A673 (cell line): ENCODE measurements around the gene FAM217A. TPM values are rescaled to one million over a fixed set of nuclear protein-coding genes. Genes with fewer than 3 reads are reported as not detected.

Source experiments
- BruUV-seq: library from RNA; stranded (reverse); fragments of 400-500 nt; replicated peaks from 2 replicates; lab custom pipeline; 2021; lab: Mats Ljungman, UMichigan
- CTCF ChIA-PET: fragments of 300-600 bp; sonication (Branson Sonifier 250); formaldehyde crosslinking; loops from one replicate; lab custom pipeline; 2022; ENCODE audit warnings: antibody characterized with exemption; lab: Charles Lee
- POLR2A ChIA-PET: fragments of 300-600 bp; sonication (Branson Sonifier 250); formaldehyde crosslinking; loops from one replicate; lab custom pipeline; 2022; ENCODE audit warnings: antibody characterized with exemption; ENCODE audit not compliant: low non-redundant PET; lab: Charles Lee
- DNase-seq: peaks from one replicate; pipeline ENCODE4 v3.0.0-alpha.2; 2015; ENCODE audit warnings: low spot score
- H3K27ac ChIP-seq: fragments of 200-600 bp; sonication (generic); 2 replicates; pipeline ENCODE4 v1.5.1; 2016; ENCODE audit warnings: mixed run types, low read depth, mild to moderate bottlenecking, mixed read lengths, antibody characterized with exemption, low read length; ENCODE audit not compliant: poor library complexity, severe bottlenecking
- H3K27me3 ChIP-seq: fragments of 200-600 bp; sonication (generic); replicated peaks from 2 replicates; pipeline ENCODE4 v1.6.1; 2017; ENCODE audit warnings: mixed run types, low read depth, mild to moderate bottlenecking, mixed read lengths, antibody characterized with exemption, low read length; ENCODE audit not compliant: insufficient read depth, poor library complexity
- H3K36me3 ChIP-seq: fragments of 200-600 bp; sonication (generic); 2 replicates; pipeline ENCODE4 v1.6.1; 2016; ENCODE audit warnings: mixed run types, mild to moderate bottlenecking, mixed read lengths, antibody characterized with exemption, low read length; ENCODE audit not compliant: insufficient read depth, poor library complexity, severe bottlenecking
- H3K4me1 ChIP-seq: fragments of 200-600 bp; sonication (generic); 2 replicates; pipeline ENCODE4 v1.6.1; 2017; ENCODE audit warnings: mixed run types, mild to moderate bottlenecking, mixed read lengths, antibody characterized with exemption, low read length; ENCODE audit not compliant: insufficient read depth, poor library complexity, severe bottlenecking
- H3K4me3 ChIP-seq: fragments of 200-600 bp; sonication (generic); 2 replicates; pipeline ENCODE4 v1.5.1; 2016; ENCODE audit warnings: low read depth, mixed run types, mild to moderate bottlenecking, mixed read lengths, low read length; ENCODE audit not compliant: poor library complexity, severe bottlenecking
- H3K9me3 ChIP-seq: fragments of 200-600 bp; sonication (generic); 2 replicates; pipeline ENCODE4 v1.6.1; 2016; ENCODE audit warnings: mixed run types, low read depth, mild to moderate bottlenecking, mixed read lengths, antibody characterized with exemption, low read length; ENCODE audit not compliant: poor library complexity, severe bottlenecking
- EZH2 ChIP-seq: fragments of 200-600 bp; sonication (generic); IDR thresholded peaks from 2 replicates; pipeline ENCODE4 v1.6.1; 2017; ENCODE audit warnings: borderline replicate concordance, low read depth, mild to moderate bottlenecking, mixed read lengths, antibody characterized with exemption, low read length; ENCODE audit not compliant: poor library complexity, severe bottlenecking
- intact Hi-C: fragments of 100-400 bp; cut with micrococcal nuclease; formaldehyde crosslinking; loops from one replicate; pipeline ENCODE4 v1.10.0; 2022; ENCODE audit not compliant: unreplicated experiment
- total RNA-seq: library from RNA; stranded (reverse); gene quantifications from 2 replicates; pipeline ENCODE4 v1.2.3, GENCODE V29; 2021
- TF ChIP-seq, protein P1 (sequence below): fragments of 300-800, 200-600 bp; sonication (generic); conservative IDR thresholded peaks from 2 replicates; pipeline ENCODE4 v1.5.1; 2017; ENCODE audit warnings: low read depth, mild to moderate bottlenecking, antibody characterized with exemption, low read length, moderate library complexity, mixed read lengths

Gene FAM217A
- total RNA-seq, 1 experiment from 2014 or later, result not detected

DNA sequence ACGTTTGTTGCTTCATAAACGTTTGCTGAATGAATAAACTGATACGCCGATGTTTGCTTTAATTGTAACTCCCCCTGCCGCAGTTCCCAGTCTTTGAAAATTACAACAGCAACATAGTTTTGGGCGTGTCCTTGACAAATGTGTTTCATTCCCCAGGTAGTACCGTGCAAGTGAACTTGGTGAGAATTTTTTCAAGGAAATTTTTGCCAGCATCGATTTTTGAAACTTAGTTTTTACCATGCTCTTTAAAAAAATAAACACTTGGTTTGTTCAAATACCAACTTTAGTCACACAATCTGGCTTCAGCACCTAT is 60.1 kb downstream of the FAM217A start:
- POLR2A ChIA-PET, result no interaction called here
- peaks cover 1% of the 10 kb centered on the region for H3K9me3 ChIP-seq
- no peaks in the 10 kb centered on the region for H3K27me3 ChIP-seq
- peak overlapping the region; percentile 73 for H3K4me3 ChIP-seq
- peak overlapping the region; percentile 96 for H3K27ac ChIP-seq
- no peak for TF ChIP-seq EZH2
- TF ChIP-seq, protein P1, sequence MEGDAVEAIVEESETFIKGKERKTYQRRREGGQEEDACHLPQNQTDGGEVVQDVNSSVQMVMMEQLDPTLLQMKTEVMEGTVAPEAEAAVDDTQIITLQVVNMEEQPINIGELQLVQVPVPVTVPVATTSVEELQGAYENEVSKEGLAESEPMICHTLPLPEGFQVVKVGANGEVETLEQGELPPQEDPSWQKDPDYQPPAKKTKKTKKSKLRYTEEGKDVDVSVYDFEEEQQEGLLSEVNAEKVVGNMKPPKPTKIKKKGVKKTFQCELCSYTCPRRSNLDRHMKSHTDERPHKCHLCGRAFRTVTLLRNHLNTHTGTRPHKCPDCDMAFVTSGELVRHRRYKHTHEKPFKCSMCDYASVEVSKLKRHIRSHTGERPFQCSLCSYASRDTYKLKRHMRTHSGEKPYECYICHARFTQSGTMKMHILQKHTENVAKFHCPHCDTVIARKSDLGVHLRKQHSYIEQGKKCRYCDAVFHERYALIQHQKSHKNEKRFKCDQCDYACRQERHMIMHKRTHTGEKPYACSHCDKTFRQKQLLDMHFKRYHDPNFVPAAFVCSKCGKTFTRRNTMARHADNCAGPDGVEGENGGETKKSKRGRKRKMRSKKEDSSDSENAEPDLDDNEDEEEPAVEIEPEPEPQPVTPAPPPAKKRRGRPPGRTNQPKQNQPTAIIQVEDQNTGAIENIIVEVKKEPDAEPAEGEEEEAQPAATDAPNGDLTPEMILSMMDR, result no peak
- no TSS peak for BruUV-seq
- intact Hi-C loops, result no loop called here
- CTCF ChIA-PET, result no interaction called here
- peaks cover 10% of the 10 kb centered on the region for H3K36me3 ChIP-seq
- H3K4me1 ChIP-seq, result peaks cover 26% of the 10 kb centered on the region
- no peak for DNase-seq

Other genes starting within 250 kb of the FAM217A start
- gene FAM50B, start 229.8 kb downstream of the FAM217A start, total RNA-seq, result 10.1 and 13.0 TPM in 2 replicates
- gene ECI2, start 56.4 kb upstream of the FAM217A start, total RNA-seq, result 56.3 and 70.4 TPM in 2 replicates